Jurkat, Clone E6-1 (cell line): ENCODE measurements around the gene DKK3.

ENCODE experiments used
- DNase-seq: peaks from one replicate; pipeline ENCODE4 v3.0.0-alpha.2; 2011; ENCODE audit warnings: low read depth, low spot score
- H3K4me3 ChIP-seq: 2 replicates; pipeline ENCODE4 v1.5.1; 2011; ENCODE audit warnings: mild to moderate bottlenecking, low read length, control low read depth, moderate library complexity

The DKK3 gene

DNA sequence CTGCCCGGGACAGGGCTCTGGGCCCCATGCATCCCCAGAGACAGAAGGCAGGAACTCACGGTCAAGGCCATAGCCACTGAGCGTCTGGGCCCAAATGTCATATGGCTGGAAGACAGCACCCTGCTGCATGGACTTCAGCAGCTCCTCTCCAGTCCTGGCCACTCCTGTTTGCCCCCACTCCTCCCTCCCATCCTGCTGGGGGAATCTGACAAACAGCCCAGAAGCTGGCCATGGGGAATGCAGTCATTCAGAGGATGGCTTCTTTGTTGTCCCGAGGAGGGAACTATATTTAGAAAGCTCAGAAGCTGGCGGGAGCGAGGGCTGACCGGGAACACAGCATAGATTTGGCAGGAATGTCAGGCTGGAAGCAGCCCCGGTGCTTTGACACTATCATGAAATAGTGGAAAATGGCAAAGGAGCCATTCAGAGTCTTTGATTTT, 35.0 kb downstream of the DKK3 start:
- H3K4me3 ChIP-seq = no peak overlapping the region
- DNase-seq = no peak

DNA sequence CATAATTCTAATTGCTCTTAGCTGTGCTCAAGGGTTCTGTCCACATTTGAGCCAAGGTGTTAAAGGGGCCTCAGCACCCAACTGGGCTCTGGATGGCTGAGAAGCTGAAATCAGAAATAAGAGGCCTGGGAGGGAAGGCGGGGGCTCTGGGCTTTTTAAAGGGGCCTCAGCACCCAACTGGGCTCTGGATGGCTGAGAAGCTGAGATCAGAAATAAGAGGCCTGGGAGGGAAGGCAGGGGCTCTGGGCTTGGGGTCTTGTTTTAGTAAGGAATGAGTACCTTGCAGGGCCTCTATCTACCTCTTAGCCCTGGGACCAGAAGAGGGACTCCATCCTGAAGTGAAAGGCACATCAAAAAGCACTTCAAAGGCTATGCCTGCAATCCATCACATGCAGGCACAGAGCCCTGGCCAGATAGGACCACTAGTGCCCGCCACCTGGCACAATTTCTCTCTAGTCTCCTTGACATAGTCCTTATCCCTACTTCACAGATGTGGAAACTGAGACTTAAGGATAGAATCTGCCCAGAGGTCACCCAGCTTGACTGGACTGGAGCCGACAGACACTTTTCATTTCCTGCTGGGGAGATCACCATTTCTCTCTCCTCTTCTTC, 35.6 kb downstream of the DKK3 start:
- DNase-seq = no peak
- H3K4me3 ChIP-seq = no peak overlapping the region

DNA sequence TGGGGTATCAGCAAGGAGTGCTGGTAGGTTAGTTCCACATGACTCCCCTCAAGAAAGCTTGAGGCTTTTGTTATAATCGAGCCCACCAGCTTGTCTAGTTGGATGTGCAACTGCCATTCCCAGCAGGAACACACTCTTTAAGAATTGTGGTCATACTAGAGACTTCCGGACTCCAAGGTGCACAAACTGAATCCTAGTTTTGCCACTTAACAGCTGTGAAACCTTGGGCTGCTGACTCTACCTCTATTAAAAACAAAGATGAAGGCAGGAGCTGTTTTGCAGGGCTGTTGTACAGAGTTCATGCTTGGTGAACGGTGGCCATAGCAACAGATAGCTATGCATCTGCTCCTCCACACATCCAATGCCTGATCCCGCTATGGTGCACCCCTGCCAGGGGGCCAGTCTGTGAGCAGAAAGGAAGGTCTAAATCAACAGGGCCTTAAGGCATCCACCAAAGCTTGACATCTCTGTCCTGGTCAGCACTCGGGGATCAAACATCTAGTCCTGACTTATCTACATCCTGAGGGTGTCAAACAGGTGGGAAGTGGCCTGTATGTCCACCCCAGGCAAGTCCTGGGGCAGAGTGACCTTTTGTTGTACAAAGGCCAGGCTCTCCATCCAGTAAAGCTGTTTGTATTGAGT, 36.4 kb downstream of the DKK3 start:
- no peak for DNase-seq
- no peak overlapping the region for H3K4me3 ChIP-seq

DNA sequence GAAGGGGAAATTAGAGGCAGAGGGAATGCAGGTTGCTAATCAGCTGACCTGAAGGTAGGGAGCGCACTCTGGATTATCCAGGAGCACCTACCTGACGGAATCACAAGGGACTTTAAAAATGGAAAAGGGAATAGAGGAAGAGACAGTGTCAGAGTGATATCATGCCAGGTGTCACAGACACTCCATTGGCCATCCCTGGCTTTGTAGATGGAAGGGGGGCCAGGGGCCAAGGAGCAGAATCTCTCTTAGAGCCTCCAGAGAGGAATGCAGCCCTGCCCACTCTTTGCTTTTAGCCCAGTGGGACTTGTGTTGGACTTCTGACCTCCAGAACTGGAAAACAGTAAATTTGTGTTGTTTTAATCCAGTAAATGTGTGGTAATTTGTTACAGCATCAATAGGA, 37.9 kb downstream of the DKK3 start:
- H3K4me3 ChIP-seq = no peak overlapping the region
- no peak for DNase-seq

DNA sequence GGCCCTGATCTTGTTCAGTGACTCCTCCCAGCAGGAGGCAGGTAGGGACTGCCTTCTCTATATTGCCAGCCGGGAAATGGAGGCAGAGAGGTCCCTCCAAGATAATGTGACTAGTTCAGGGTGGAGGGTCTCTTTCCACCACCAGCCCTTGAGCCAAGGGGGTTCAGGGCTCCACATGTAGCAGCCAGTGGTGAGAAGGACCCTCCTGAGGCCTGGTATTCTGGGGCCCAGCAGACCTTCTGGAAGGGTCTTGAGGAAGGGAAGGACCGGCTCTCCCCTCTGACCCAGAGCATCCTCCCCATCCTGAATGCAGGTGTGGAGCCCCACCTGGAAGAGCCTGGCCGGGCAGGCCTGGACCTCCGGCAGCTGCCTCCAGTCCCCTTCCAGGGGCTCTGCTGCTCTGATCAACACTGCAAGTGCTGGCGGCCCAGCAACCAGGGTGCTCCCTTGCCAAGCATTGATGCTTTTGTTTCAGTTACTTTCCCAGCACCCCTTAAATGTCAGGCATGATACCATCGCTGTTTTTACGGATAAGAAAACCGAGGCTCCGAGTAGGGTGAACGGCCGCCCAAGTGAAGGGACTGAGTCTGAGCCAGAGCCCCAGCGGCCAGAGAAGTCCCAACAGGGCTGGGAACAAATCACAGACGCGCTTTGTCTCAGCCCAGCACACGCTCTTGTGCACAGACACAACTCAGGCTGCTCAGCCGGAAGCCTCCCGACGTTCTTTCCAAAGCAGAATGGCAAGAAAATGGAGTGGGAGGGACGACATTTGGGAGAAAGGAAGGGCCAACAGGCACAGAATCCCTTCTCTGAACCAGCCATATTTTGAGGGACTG, 38.8 kb downstream of the DKK3 start:
- H3K4me3 ChIP-seq = no peak overlapping the region
- no peak for DNase-seq

DNA sequence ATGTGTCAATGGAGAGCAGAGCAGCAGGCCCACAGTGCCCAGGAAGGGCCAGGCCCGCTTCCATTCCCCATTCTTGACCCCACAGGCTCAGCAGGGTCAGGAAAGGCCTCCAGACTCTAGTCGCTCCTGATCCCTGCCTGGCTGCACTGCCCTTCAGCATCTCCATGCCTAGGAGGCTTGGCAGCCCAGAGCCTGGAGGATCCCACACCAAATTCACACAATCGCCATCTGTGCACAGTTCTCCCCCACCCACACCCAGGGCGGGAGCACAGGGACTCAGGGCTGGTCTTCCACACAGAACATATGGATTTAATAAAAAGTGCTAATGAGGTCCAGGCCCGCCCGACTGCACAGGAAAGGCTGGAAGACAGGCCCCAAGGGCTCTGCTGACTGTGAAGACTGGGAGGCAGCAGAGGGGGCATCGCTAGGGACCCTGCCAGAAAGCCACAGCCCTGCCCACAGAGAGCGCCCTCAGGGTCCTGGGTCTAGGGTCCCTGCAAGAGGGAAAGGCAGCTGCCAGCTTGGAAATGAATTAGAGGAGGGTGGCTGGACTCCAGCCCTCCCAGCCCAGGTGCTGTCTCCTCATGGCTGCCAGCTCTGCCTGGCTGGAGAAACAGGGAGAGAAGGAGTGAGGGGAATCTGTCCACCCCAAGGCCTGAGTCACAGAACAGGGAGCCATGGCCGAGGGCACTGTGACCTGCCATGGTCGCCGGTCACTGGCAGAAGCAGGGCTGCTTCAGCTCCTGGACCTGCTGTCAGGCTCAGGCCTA, 39.7 kb downstream of the DKK3 start:
- DNase-seq = no peak

DNA sequence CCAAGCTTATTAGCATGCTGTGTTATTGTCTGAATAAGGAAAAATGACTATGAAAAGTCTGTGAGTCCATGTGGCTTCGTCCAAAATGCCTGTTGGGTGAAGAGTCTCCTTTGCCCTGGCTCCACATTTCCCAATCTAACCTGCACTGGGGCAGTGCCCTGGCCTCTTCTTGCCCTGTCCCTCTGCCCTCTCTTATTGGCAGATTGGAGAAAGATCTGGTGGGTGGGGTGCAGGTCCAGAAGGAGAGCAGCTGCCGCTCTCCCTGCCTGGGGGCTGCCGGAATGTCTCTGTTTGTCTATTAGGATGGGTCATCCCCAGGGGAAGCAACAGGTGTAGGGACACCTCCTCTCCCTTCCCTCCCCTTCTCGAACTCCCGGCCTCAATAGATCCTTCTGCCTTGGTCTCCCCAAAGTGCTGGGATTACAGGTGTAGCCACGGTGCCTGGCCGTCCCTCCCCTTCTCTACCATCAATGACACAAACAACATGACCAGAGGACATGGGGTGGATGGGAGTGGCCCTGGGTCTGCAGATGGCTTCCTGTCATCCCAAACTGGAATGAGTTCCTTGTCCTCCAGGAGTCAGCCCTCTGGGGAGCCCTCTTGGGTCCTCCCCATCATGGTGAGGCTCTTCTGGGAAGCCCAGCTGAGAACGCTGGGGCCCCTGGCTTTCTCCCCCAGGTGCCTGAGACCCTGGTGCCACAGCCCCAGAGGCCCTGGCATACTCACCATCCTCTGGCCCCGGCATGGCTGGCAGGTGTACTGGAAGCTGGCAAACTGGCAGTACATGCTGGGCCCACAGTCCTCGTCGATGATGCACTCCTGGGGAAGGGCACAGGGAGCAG, 40.5 kb downstream of the DKK3 start:
- DNase-seq = no peak
- H3K4me3 ChIP-seq = no peak overlapping the region

More for the DNA sequence above, 39.7 kb downstream of the DKK3 start:
- H3K4me3 ChIP-seq = no peak overlapping the region

DNA sequence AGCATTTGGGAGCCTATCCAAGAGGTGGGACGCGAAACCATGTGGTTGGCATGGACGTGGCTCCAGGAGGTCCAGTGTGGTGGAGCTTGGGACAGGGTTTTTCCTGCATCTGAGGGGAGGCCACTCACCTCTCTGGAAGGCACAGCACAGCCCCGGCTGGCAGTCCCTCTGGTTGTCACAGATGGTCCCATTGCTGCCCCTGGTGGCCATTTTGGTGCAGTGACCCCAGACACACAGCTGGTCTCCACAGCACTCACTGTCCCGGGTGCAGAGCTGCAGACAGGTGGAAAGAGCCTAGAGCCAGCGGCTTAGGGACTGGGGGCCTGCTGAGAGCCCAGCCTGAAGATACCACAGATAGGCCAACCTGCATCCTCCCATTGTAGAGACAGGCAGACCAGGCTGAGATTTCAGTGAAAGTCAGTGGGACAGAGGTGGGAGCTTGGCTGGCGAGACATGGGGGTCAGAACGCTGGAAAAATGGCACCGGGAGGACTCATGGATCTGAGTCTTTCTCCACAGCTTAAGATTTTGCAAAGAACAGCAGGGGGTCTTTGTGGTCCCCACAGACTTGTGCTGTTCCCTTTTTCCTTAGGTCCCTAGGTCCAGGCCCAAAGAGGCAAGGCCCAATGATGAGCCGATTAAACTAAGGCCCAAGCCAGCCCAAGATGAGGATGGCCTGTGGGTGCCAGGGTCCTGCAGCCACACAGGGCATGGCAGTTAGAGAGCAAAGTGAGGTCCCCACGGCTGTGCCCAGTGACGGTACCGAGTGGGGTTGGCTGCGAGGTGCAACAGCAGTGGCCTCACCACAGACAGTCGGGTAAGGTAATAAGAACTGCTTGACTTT, 41.4 kb downstream of the DKK3 start:
- peak; percentile 55 for DNase-seq

DNA sequence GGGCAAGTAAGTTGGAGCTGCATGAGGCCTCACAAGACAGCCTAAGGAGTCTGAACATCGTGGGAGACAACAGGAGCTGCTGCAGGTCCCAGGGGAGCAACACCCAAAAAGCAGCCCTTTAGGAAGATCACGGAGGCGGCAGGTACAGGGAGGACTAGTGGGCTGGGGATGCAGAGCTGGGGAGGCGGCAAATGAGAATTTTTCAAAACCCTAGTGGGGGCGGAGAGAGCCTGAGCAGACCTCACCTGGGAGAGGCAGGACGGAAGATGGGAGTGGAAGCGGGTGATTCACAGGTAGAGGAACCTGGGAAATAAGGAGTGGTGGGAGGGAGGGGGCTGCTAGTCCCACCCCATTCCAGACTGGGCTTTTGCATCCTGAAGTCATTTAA, 42.1 kb downstream of the DKK3 start:
- no peak for DNase-seq
- no peak overlapping the region for H3K4me3 ChIP-seq

More for the DNA sequence above, 41.4 kb downstream of the DKK3 start:
- H3K4me3 ChIP-seq = no peak overlapping the region

DNA sequence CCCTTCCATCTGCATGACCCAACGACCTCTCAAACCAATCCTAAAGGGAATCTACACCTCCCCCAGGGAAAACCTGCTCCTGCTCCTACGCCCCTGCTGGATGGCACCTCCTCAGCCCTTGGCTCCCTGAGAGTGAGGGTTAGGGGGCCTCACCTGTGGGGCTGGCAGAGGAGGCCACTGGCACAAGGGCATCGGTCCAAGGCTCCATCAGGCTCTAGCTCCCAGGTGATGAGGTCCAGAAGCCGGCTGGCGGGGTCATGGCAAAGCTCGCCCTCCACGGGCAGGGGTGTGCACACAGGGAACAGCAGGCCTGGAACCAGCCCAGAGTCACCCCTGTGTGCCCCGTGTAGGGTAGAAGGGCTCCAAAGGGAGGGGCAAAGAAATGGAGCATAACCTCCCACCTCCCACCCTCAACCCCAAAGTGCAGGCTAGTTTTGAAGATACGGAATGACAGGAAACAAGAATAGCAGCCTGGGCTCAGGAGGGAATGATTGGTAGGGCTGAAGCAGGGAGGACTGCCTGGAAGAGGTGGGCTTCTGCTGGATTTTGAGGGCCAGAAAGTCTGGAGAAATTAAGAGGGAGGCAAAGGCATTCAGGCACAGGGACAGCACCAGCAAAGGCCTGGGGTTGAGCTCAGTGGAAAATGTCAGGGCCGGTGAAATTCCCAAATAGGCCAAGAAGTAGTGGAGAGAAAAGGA, 42.6 kb downstream of the DKK3 start:
- no peak for DNase-seq
- H3K4me3 ChIP-seq = no peak overlapping the region

DNA sequence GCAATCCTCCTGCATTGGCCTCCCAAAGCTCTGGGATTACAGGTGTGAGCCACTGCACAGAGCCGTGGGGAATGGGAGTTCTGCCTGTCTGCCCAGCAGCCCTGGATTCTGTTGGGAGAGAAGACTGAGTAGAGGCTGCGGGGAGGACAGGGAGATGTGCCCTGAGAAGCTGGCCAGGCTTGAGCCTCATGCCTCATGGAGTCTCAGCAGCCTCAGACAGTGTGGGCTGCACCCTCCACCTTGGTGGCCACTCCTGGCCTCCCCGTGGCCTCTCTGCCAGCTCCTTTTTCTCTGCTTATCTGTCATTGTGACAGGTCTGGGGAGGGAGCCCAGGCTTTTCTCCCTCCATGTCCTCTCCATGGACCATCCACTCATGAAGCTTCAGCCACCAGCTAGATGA, 43.2 kb downstream of the DKK3 start:
- DNase-seq = no peak
- H3K4me3 ChIP-seq = no peak overlapping the region

DNA sequence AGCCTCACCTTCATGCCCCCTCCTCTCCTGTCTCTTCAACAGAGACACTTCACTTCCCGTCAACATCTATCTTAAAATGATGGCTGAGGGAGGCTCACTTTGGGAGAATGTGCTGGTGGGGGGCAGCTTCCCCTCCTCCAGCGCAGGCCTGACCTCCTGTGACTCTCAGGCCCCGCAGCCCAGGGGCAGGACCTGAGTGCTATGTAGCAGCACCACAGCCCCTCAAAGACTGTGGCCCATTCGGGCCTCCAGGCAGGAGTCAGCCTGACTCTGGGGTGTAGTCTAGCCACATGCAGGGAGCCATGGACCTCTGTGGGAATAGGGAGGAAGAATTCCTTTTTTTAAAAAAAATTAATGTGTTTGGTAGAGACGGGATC, 43.7 kb downstream of the DKK3 start:
- H3K4me3 ChIP-seq = no peak overlapping the region
- no peak for DNase-seq

DNA sequence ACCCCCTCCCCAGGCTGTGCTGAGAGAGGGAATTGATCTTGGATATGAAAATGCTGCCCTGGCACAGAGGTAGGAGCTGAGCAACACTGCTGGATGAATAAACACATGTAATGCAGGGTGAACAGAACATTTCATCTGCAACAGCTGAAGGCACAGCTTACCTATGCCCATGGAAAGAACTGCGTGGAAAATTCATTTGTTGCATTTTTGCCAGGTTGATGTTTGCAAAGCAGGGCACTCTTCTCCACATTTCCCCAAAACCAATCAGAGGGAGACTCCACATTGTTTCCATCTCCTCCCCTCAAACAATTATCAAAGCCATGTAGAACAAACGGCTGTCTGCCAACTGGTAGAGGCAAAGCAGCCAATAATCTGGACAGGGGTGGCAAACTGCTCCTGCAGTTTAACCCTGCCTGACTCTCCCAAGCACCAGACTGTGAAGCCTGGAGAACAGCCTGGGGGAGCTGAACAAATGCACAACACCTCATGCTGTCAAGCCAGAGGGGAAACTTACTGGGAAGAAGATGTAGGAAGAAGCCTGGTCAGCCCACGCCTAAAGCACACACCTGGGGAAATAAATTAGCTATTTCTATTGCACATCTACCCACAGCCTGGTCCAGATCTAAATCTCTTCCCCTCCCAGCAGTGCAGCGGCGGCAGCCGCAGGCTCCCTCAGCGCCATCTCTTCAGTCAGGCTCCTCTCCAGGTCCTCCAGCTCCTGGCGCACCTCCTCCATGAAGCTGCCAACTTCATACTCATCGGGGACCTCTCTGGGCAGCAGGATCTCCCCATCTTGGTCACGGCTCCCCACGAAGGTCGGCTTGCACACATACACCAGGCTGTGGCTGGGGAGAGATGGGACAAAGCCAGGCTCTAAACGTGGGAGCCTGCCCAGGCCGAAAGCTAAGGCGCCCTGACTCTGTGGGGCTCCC, 44.3 kb downstream of the DKK3 start:
- no peak for DNase-seq
- no peak overlapping the region for H3K4me3 ChIP-seq

DNA sequence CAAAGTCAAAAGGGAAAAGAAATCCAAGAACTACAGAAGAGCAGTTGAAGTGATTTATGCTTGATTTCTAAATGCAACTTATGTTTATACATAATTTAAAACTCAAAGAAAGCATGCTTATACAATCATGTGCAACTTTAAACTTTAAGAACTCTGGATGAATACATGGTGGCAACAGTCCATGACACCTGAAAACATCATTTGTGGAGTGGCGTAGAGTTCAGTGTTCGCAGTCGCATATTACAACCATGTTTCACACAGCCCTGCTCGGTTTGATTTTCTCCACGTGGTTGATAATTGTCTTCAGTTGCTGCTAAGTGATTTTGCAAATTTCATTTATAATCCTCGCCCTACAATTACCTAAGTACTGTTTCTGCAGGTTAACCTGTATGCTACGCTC, 45.4 kb downstream of the DKK3 start:
- H3K4me3 ChIP-seq = no peak overlapping the region
- DNase-seq = no peak

DNA sequence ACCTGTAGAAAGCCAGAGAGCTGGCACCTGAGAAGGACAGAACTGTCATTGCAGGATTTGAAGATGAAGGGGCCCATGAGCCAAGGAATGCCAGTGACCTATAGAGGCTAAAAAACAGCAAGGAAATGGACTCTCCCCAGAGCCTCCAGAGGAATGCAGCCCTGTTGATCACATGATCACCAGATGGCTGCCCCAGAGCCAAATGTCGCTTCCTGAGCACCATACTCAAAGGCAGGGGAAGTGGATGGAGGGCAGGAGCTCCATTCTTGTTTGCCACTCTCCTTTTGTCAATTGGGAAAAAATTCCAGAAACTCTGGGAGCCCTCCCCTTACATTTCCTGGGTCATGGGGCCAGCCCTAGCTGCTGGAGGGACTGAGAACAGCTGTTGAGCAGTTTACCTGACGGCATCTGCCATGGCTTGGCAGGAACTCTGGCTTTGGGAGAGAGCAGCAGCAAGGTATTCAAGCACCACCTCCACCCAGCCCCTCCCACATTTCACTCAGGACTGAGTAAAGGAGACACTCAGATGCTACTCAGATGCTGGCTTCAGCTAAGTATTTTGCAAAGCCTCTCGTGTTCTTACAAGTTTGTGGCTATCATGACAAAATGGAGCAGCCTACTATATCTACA, 46.9 kb downstream of the DKK3 start:
- H3K4me3 ChIP-seq = no peak overlapping the region
- DNase-seq = no peak

DNA sequence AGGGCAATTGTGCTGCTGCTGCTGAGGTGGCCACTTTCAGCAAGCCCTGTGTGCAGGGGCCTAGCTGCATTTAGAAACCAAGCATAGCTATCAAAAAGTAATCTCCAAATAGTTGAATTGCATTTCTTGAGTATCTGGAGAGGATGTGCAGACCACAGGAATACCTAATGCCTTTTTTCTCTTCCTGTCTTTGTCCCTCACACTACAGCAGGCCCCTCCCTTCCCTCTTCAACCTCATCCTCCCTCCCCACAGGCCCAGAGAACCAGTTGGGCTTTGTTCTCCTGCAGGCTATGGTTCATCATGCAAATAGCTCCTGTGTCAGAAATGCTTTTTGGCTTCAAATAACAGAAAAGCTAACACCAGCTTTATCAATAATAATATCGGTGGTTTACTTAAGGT, 47.7 kb downstream of the DKK3 start:
- peak; percentile 74 for DNase-seq
- H3K4me3 ChIP-seq = no peak overlapping the region
